HG03135 (cell line): ENCODE measurements around the gene KIF3C.

Source experiments
- ATAC-seq: cut with Tn5 transposase; IDR thresholded peaks from one replicate; pipeline ENCODE4 v1.9.1; 2021; ENCODE audit warnings: mild to moderate bottlenecking, moderate library complexity; ENCODE audit not compliant: unreplicated experiment

Gene KIF3C

GRCh38 chr2:25881764-25882163, 100.5 kb downstream of the KIF3C start:
- no peak for ATAC-seq

GRCh38 chr2:25879133-25879730, 103.1 kb downstream of the KIF3C start:
- ATAC-seq = no peak

- peak; percentile 86 for ATAC-seq
Measured at GRCh38 chr2:25878361-25879132, 103.8 kb downstream of the KIF3C start, which contains the start of gene ASXL2. Gene ASXL2 (minus strand): TSS chr2:25878487. CDS start chr2:25878222, 265 bp downstream.

GRCh38 chr2:25877431-25878360, 104.6 kb downstream of the KIF3C start:
- ATAC-seq = peak; percentile 52
